ENCODE measurements around the gene NUDT16L1.

Gene NUDT16L1

DNA sequence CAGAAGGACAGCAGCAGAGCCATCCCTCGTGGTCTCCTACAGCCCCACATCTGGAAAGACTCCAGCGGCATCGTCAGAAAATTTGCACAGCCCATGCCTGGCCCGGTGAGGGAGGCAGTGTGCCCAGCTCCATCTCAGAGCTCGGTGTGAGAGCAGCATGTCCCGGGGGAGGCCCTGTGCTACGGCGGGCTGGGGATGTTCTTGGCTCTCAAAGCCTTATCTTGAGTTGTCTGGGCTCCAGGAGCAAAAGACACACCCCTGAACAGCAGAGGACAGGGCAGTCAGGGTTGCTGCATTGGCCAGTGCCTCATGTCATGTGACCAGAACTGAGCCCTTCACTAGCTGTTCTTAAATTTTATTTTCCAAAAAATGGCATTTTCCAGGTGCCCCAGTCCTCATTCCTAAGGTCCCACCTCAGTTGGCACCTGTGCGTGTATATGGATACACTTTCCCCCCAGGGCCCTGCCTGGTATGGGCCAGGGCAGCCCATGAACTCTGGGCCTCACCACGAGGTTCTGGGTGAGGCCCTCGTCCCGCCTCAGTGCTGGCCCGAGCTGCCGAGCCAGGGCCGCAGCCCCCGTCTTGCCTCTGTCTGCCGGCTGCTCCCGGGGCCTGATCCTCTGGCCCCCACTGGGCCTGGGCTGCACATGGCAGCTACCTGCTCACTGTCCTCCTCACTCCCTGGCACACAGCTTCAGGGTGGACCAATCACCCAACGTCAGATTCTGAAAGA lies 3.0 kb downstream of the NUDT16L1 start:
- no peak for FAIRE-seq

DNA sequence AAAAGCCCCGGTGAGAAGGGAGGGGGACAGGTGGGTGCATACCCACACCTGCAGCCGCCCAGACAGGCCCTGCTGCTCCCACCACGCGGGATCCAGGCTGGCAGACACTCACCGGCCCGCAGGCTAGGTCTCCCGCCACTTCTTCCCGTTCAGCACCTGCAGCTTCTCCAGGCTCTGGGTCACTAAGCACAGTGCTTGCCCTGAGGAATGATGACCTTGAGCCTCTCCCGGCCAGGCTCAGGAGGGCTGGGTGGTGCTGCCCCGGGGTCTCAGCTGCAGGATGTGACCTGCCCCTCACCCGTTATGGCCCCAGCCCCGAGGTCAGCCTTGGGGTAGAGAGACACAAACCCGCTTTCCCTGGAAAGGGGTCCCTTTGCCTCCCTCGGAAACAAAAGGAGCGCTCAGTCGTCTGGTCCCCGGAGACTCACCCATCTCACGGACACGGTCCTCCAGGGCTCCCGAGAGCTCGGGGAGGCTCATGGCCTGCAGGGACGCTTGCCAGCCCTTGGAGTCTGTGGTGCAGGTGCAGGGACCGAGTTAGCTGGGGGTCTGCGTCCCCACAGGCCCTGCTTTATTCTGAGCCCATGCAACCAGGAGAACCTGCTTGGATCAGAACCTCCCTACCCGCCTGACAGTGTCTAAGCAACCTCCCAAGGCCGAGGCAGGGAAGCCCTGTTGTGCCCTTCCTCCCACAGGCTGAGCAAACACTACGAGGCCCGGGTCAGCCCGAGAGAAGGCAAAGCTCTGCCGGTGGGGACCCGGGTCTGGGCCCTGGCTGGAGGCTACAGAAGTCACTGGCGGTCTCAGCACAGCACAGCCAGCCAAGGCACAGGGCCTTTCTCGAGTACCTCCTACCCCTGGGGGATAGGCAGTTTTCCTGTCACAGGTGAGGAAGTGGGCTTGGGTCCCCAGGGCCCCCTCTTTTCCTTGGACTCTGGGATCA lies 3.8 kb downstream of the NUDT16L1 start:
- no peak for FAIRE-seq

DNA sequence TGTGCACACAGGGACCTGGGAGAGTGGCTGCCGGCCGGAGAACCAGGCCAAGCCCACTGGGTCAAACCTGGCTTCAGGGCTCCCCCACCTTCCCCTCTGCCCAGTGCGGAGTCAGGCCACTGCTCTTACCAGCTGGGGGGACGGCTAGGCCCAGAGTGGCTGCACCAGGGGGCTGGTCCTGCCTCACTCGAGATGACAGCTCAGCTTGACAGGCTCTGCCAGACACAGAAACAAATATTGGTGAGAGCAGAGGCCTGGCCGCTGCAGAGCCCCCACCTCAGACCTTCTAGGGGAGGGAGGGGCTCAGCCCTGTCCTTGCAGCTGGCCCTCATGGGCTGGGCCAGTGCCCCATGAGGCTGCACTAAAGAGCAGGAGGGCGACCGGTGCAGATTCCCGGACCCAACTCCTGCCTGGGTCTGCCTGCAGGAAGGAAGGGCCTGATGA lies 4.5 kb downstream of the NUDT16L1 start:
- FAIRE-seq = no peak

DNA sequence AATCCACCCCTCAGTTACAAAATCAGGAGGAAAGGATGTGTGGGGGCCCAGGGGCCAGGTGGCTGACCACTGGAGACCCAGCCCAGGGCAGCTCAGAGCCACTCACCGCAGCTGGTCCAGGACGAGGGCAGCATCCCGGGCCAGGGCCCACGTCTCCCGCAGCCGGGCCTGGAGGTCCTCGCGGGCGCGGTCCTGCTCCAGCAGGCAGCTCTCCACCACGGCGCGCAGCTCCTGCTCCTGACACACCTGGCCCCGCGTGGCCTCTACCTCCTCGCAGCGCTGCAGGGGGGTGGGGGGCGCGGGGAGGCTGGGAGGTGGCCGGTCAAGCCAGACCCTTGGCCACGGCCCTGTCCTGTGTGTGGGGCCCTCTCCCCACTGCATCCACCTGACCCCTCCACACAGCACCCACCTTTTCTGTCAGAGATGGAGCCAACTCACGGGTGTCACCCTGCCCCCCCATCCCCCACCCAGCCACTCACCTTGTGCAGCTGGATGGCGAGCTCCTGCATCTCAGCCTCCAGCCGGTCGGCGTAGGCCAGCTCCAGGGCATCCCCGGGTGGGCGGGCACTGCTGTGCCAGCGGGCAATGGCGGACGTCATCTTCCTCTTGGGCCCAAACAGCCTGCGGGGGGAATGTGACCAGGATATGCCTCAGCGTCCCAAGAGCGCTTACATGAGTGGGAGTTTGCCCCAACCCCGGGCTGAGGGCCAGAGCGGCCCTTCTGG lies 5.1 kb downstream of the NUDT16L1 start:
- no peak for FAIRE-seq

DNA sequence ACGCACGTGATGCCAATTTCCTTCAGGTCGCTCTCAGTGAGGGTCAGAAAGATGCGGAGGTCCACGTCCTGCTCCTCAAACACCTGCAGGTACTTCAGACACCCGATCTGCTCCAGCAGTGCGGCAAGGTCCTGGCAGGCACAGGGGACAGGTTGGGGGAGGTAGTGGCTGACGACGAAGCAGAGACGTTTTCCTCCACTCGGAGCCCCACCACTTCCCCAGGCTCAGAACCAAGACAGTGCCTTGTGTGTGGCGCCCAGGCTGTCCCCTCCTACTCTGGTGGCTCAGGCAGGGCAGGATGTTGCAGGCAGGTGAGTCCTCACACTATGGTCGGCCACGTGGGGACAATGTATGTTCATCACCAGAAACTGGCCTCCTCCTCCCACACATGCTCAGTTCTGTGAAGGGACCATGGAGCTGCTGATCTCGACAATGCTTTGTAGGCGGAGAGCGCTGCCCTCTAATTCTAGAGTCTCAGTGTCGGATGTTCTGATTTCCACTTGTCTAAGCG lies 5.7 kb downstream of the NUDT16L1 start:
- FAIRE-seq = no peak

DNA sequence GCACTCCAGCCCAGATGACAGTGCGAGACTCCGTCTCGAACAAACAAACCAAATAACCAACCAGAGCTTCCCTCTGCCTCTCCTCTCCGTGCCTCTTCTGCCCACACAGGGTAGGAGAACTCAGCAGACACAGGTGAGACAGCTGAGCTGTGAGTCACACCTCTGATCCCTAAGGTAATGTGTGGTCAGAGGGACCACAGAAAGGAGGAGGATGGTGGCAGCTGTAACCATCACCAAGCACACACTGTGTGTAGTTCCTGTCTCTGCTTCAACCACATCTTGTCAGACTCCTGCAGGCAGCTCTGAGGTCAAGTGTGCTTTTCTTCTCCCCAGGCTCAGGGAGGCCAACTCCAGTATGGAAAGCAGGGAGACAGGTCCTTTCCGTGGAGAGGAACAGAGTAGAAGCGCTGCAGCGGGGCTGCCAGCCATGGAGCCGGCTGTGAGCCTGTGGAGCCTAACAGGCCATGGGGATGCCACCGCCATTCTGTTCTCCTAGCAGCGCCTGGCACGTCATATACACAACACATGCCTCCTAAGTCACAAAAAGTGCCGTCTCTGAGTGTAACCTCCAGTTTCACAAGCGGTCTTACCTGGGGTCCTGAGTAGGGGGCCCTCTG lies 7.1 kb downstream of the NUDT16L1 start:
- no peak for FAIRE-seq

DNA sequence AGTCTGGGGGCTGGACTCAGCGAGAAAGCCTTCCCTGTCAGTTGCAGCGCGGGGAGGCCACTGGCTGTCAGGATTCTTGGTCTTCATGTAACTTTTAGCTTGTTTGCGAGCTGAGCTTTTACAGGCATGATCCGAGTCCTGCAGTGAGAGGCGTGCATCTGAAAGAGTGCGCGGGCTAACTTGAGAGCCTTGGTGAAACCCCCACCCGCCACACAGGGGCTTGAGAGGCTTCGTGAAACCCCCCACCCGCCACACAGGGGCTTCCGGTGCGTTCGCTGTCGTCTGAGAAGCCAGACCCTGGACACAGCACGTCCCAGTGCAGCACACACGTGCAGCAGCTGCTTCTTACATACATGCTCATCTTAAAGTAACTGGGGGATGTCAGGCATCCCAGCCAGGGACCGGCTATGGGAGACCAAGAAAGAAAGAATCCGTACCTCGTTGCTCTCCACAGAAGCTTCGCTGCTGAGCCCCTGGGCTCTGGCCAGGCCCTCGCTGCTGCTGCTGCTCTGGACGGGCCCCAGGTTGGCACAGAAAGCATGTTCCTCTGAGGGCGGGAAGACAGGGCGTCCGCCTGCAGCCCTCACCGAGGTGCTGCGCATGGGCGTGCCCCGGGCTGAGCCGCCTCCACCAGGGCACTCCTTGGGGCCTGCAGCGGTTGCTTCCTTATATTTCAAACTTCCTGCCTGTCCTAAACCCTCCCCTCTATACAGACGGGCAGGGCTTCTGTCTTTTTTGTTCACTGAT lies 7.8 kb downstream of the NUDT16L1 start:
- FAIRE-seq = no peak

DNA sequence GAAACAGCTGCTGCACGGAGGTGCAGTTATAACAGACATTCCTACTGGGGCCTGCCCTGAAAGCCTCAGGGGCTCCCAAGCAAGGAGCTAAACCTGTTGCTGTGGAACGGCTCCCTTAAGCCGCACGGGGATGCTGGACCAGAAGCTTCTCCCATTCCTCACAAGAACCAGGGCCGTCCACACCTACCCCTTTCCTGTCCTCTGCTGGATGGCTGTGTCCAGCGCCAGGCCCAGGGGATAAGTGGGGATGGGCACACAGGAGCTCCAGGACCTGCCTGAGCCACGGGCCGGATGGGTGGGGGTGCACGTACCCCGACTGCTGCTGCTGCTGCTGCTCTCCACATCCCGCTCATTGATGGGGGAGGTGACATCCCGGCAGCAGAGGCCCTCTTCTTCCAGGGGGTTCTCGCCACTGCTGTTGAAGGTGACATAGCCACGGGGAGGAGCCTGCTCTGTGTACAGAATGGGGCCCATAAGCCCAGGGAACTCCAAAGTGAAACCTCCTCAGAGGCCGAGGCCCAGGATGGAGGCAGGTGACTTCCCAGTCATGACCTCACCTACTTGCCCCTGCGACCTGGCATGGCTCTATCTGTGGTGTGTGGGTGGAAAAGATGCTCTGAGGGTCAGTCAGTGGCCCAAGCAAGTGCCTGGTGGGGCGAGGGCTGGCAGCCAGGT lies 8.6 kb downstream of the NUDT16L1 start:
- FAIRE-seq = no peak

DNA sequence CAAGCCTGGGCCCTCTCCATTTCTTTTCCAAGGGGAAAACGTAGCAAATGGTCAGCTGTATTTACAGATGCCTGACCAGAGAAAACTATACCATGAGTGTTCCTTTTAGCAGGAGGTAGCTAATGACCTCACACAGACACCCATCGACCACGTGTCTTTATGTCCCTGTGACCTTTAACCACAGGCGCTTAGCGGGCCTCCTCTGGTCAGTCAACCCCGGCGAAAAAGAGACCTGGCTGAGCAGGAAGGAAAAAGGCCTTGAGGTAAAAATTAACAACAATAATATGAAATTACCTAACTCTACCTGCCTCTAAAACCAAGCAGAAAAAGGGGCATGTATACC lies 9.1 kb downstream of the NUDT16L1 start:
- no peak for FAIRE-seq

DNA sequence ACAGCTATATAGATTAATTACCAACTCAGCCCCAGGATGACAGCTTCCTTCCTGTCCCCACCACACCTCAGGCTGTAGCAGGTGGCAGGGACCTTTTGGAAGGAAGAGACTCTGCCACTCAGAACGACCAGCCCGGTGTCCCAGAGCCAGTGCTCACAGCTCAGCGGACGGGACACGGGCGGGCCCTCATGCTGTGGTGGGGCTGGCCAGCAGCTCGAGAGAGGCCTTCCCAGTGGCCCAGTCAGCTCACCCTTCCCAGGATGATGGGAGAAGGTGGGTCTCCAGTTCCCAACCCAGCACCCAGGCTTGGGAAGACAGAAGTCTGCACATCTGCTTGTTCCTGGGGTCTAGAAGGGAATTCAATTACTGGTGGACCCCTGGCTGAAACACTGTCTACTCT lies 10.5 kb downstream of the NUDT16L1 start:
- FAIRE-seq = no peak

DNA sequence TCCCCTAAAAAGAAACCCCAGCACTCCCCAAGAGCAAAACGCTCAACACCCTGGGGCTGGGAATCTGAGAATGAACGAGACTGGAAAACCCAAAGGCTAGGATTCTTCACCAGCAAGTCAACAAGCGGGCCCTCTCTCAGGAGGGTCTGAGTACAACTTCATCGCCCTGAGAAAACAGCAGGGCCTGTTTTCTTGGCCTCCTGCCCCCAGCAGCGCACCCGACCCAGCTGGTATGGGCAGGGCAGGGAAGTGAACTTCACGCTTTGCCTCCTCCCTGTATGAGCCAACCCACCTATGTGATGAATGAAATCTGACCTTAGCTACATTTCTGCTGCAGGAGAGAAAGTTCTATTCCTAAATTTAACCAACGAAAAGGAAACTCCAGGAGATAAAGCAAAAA lies 11.1 kb downstream of the NUDT16L1 start:
- FAIRE-seq = no peak

DNA sequence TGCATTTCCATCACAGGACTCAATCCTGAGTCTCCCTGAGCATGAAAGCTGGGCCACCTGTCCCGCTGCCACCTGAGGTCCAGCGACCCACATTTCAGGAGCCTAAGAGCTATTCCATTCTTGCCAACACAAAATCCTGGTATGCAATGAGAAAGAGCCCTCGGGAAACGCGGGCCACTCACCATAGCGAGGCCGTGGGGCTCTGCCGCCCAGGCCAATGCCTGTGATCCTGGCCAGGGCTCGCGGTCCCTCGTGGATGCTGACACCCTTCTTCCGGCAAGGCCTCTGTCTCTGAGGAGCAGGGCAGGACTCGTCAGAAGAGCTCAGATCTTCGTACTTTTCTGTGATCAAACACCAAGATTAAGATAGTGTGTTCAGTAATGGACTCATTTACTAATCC lies 11.6 kb downstream of the NUDT16L1 start:
- FAIRE-seq = no peak

DNA sequence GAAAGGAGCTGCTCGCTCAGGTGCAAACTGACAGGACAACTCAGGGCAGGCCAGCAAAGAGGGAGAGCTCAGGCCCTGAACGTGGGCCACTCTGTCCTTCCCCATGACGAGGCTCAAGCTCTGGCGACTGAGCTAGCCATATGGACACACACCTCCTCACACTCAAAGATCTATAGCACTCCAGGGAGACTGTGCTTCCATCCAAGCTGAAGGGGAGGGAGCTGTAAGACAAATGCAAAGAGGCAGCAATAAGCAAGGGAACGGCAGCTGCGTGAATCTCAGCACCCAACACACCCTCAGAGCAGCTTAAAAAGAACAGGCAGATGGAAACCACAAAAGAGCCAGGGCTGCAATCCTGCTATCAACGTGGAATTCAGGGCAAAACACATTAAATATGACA lies 13.5 kb downstream of the NUDT16L1 start:
- no peak for FAIRE-seq

DNA sequence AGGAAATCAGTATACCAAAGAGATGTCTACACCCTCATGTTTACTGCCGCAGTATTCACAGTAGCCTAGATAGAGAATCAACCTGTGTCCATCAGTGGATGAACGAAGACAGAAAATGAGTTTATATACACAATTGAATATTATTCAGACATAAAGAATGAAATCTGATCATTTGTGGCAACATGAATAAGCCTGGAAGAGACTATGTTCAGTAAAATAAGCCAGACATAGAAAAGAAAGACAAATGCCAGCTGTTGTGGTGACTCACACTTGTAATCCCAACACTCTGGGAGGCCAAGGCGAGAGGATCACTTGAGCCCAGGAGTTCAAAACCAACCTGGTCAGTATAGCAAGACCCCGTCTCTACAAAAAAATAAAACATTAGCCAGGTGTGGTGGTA lies 16.1 kb downstream of the NUDT16L1 start:
- no peak for FAIRE-seq

DNA sequence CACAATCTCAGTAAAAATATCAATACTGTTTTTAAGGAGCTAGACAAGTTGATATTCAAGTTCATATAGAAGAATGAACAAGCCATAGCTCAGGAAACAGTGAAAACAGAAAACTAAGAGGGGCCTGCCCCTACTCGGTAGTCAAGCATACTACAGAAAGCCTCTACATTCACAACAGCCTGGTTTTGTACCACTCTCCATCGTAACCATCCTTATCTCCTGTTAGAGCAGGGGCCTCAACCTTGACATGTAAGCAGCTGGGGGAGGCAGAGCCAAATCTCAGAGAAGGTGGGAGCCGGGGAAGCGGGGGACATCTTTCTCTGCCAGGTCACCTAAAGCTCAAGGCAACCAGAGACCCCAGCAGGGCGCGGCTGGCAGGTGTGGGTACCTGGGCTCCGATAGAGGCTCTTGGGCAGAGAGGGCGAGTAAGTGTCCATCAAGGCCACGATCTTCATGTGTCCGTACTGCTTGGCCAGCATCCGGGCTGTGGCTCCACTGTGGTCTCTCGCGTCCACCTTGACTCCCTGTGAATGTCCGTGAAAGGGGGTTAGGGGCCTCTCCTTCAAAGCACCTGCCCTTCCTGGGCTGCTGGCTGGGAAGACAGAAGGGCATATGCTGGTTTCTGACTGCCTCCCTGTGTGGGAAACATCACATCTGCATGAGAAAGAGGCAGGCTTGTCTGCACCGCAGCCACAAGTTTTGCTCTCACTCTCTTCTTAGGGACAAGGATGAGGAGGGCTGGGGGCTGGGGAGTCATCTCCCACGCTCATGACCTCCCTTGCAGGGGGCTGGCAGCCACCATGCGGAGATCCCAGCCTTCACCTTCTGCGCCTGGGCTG lies 20.5 kb downstream of the NUDT16L1 start:
- FAIRE-seq = no peak

DNA sequence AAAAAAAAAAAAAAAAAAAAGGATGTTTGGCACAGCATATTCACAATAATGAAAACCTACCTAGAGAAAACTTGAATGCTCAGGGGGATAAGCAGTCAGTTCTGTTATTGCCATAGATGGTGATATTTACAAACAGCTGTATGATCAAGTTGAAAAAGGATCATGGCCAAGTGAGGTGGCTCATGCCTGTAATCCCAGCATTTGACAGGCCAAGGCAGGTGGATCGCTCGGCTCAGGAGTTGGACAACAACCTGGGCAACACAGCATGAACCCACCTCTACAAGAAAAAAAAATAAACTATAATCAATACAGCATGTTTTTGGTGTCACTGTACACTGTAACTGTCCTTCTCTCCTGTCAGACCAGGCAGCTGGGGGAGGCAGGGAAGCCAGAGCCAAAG lies 21.6 kb downstream of the NUDT16L1 start:
- no peak for FAIRE-seq

DNA sequence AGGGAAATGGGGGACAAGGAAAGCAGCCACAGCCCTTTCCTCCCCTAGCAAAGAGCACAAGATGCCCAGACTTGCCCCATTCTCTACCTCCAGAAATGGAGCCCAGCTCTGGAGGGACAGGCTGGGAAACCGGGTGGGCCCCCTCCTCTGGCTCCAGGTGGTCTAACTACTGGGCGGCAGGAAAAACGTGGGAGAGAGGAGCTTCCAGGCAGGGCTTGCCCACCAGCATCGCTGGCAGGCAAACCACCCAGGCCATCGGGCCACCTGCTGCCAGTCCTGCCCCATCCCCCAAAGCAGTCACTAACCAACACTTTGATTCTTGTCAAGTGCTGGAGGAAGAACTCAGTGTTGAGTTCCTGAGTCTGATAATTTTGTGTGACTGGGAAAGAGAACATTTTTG lies 25.1 kb downstream of the NUDT16L1 start:
- no peak for FAIRE-seq

DNA sequence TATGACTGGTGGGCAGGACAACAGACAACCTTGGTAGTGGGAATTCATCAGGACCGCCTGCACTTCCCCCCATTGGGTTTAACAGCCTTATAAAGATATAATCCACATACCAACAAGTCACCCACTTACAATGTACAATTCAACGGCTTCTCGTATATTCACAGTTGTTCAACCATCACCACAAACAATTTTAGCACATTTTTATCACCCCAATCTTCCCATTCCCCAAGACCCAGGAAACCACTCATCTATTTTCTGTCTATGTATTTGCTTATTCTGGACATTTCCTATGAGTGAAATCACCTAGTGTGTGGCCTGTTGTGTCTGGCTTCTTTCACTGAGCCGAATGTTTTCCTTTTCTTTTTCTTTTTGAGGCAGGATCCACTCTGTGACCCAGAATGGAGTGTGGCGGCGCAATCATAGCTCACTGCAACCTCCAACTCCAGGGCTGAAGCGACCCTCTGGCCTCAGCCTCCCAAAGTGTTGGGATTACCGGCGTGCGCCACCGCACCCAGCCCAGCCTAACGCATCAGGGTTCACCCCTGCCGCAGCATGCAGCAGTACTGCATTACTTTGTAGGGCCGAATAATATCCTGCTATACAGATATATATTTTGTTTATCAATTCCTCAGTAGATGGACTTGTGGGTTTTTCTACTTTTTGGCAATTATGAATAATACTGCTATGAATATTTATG lies 29.9 kb downstream of the NUDT16L1 start:
- FAIRE-seq = no peak

DNA sequence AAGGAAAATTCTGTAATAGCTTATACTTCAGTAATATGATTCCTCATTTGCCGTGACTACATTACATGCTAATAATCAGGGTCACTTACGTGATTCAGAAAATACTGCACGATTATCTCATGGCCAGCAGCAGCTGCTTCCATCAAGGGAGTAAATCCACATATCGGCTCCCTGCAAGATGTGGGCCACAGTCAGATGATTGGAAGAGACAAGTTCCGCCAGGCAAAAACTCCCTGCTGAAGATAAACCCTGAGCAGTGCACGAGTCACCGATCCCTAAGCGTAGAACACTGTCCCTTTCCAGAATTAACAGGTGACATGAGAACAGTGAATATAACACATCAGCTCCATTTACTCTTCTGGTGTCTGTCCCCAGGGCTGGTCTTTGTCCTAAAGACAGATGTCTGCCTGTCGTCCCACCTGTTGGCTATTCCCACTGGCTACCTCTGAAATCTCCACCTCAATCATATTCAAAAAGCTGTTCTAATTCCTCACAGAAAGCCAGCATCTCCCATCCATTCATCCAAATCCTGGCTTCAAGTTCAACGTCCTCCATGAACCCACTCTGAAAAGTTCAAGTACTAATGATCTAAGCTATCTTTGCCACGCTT lies 31.4 kb downstream of the NUDT16L1 start:
- FAIRE-seq = no peak

DNA sequence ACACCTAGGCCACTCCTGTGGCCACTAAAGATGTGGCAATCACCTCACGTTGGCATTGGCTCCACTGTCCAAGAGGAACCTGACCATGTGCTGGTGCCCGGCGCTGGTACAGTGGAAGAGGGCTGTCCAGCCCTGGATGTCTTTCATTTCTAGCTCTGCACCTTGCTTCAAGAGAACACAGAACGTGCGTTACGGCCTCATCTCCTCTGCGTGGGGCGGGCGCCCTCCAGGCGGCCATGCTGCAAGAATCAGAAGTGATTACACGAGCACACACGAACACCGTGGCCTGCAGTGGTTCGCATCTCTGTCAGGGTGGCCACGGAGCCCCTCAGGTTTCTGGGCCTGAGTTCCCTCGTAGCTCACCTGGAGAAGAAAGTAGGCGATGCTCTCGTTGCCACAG lies 33.3 kb downstream of the NUDT16L1 start:
- no peak for FAIRE-seq

Data from islet of Langerhans (tissue), 1 donor.